ENCODE data around the gene CACNA1C.

Gene CACNA1C

GRCh38 chr12:2403221-2403976 lies 350.6 kb downstream of the CACNA1C start:
- DNase-seq = no peak

DNA sequence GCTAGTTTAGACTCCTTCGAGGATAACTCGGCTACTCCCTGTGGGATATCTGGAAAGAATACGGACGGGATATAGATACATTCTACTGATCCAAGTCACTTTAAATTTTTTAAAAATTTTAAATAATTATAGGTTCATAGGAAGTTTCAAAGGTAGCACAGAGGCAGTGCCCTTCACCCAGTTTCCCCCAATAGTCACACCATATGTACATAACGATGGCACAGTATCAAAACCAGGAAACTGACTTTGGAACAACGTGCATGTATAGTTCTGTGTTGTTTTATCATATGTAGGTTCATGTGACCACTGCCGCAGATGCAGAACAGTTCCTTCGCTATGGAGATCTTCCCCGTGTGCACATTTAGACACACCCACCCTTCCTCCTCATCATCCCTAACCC lies 352.3 kb downstream of the CACNA1C start:
- no peak for DNase-seq

GRCh38 chr12:2406903-2407302 lies 354.1 kb downstream of the CACNA1C start:
- no peak for DNase-seq

GRCh38 chr12:2408262-2408661 lies 355.5 kb downstream of the CACNA1C start:
- DNase-seq = no peak

DNA sequence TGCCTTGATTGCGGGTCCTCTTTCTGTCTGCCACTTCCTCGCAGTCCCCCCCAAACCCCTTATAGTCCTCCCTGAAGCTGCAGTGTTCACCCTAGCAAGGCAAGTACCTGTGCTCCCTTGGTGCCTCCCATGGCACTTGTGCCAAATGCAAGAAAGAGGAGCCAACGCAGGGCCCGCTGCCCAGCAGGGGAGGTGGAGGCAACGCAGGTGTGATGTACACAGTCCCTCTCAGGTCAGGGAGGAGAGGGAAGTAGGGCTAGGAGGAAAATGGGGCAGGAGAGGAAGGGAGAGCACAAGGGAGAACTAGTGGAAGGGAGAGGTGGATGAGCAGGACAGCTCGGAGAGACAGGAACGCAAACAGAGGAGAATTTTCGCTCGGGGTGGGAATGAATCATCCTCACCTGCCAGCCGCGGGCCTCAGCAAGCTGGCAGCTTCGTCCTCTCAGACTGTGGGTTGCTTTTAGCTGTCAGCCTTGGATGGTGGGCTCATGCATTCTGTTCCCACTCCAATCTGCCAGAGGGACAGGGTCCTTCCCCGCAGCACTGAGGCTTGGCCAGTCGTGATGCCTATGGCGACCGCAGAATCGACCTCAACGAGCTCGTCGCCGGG lies 357.0 kb downstream of the CACNA1C start:
- no peak for DNase-seq

- DNase-seq = no peak
Observed at GRCh38 chr12:2410496-2410895, 357.7 kb downstream of the CACNA1C start.

DNA sequence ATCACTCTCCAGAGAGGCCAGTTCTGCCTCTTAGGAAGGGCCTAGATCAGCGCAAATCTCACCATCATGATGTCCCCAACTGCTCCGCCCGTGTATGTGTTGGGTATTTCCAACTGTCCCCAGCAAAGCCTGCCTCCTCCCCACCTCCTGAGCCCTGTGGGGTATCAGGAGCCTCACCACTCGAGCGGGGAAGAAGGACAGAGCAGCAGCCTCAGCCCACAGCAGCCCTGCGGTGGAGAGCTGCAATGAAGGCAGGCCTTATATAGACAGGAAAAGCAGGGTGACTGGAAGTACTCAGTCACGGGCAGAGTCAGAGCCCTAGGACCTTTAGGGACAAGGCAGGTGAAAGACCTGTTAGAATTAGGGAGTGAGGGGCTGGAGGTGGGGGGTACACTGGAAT lies 358.2 kb downstream of the CACNA1C start:
- no peak for DNase-seq

DNA sequence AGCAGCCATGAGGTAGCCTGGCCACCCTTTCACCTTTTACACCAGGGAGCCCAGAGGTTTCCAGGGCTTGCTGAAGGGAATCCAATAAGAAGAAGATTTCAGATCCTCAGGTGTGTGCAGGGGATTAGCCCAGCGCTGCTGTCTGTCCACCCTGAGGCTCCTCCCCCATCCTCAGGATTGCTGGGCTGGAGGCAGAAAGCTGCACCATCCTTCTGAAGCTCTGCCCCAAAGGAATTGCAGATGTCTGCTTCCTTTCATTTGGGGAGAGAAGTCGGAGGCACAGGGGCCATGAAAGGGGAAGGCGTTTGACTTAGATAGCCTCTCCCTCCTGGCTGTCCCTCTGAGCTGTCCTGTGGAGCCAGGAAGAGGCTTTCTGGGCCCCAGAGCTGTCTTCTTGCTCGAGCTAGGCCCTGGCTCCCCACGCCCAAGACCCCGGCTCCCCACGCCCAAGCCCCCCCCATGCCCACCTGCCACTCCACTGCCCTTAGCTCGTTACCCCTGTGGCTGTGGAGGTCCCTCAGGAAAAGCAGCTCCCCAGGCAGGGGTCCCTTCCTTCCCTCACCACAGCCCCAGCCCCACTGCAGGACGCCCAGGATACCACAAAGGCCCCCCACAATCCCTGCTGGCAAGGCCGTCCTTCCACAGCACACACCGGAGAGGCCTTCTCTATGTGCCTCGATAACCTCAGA lies 359.0 kb downstream of the CACNA1C start:
- DNase-seq = no peak

DNA sequence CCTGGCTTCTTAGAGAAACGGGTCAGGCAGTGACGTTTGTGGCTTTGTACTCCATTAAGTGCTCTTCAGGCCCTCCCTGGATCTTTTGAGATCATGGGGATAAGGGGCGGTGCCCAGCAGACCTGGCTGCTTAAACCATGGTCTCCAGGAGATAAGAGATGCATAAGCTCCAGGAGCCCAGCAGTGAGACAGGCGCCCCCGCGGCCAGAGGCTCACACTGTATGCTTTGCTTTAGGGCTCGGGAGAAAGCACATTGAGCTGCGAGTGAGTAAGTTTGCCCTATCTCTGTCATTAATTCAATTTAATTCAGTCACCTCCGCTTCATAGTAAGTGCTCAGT lies 359.5 kb downstream of the CACNA1C start:
- DNase-seq = no peak

- no peak for DNase-seq
Observed at GRCh38 chr12:2413301-2413700, 360.5 kb downstream of the CACNA1C start.

DNA sequence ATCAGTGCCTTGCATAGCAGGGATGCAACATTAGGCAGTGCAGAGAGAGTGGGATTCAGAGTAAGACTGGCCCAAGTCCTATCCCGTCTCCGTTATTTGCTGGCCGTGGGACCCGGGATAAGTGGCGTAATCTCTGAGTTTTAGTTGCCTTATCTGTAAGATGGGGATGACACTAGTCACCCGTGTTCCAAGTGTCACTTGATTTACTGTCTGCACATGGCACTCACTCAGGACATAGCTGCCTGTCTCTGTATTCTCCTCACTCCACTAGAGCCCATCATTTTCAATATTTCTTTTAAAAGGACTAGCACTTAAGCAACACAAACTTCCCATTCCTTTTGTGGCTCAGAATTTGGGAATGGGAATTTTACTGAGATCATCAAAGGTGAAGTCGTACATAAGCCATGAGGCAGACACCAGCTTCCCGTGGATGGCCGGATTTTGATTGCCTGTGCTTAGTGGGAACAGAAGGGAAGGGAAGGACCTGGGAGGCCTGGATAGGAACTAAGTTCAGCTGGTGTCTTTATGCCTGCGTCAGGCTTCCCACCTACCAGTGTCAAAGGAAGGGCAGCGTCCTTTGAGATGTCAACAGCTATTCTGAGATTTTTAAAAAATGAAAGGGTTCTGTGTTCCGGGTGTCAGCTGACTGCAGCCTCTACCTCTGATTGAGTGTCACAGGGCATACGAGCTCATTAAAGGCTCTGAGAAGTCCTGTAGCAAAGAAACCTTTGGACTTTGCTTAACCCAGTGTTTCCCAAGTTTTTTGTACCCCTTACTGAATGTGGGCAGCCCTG lies 361.4 kb downstream of the CACNA1C start:
- DNase-seq = no peak

GRCh38 chr12:2414810-2415567 lies 362.2 kb downstream of the CACNA1C start:
- no peak for DNase-seq

DNA sequence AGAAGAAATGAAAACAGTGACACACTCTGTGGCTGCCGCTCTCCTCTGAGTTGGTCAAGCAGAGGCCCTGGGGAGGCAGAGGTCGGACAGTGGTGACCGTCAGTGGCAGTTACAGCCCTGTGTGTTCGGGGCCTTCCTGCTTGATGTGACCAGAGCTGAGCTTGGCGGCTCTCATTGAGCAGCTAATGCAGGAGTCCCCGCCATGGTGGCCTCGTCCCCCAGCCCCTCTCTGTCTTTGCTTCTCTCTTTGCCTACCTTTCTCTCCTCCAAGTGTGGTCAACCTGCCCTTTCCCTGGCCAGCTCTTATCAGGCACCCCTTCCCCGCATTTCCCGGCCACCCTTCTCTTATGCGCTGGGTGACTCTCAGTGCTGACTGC lies 362.8 kb downstream of the CACNA1C start:
- DNase-seq = no peak

- DNase-seq = no peak
Observed at GRCh38 chr12:2416158-2416557, 363.4 kb downstream of the CACNA1C start.

- no peak for DNase-seq
Observed at GRCh38 chr12:2417481-2418160, 364.8 kb downstream of the CACNA1C start.

DNA sequence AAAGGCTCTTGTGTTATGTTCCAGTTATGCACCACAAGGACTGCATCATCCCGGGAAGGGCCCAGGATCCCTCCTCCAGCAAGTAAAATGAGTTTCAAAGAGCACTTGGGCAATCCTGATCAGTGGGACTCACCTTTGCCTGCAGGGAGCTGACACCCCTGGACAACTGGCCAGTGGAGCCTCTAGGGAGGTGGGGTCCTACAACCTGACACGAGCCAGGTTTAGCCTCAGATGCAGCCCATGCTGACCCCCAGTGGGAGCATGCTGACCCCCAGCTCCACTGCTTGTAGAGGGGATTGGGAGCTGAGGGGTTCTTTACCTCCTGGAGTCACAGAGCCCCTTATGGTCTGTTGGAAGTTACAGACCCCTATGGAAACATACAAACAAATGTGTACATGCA lies 365.8 kb downstream of the CACNA1C start:
- DNase-seq = no peak

GRCh38 chr12:2422591-2422990 lies 369.8 kb downstream of the CACNA1C start:
- no peak for DNase-seq

- DNase-seq = no peak
Observed at GRCh38 chr12:2429032-2429431, 376.2 kb downstream of the CACNA1C start.

GRCh38 chr12:2431810-2432209 lies 379.0 kb downstream of the CACNA1C start:
- no peak for DNase-seq

DNA sequence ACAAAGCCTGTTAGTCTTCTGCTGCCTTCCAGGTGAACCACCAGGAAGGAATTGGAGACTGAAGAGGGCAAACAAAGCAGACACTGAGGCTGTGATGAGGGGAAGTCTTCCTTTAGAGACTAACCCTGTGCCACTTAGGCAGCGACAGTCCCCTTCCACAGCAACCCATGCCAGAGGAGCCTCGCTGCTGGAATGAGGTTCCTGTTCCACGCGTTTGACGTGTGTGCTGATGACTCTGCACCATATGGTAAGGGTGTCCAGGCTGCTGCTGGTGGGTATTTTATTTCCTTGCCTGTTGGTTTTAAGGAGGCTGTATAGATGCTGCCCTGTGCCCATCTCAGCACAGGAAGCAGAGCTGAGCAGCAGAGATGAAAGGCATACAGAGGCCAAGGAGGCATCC lies 380.1 kb downstream of the CACNA1C start:
- no peak for DNase-seq

GRCh38 chr12:2435511-2435910 lies 382.7 kb downstream of the CACNA1C start:
- no peak for DNase-seq

Data from NCI-H1092 (cell line).